ENCODE results near the gene PHF8.

PHF8 gene

DNA sequence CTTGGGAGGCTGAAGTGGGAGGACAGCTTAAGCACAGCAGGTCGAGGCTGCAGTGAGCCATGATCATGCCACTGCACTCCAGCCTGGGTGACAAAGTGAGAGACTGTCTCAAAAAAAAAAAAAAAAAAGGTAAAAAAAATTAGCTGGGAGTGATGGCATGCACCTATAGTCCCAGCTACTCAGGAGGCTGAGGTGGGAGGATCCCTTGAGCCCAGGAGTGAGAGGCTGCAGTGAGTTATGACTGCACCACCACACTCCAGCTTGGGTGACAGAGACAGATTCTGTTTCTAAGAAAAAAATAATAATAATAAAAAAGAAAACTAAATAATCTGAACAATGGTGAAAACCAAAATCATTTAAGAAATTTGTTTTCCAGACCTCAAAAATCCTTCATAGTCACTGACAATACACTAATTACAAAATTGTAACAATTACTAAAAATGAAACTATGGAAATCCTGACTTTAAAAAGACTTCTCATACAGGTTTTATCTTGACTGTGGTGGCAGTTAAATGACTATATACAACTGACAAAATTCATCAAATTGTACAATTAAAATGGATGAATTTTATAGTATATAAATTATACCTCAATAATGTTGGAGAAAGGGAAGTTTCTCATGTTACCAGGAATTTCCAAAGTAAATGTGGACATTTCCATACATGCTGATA, 31.3 kb downstream of the PHF8 start:
- DNase-seq, result no peak

DNA sequence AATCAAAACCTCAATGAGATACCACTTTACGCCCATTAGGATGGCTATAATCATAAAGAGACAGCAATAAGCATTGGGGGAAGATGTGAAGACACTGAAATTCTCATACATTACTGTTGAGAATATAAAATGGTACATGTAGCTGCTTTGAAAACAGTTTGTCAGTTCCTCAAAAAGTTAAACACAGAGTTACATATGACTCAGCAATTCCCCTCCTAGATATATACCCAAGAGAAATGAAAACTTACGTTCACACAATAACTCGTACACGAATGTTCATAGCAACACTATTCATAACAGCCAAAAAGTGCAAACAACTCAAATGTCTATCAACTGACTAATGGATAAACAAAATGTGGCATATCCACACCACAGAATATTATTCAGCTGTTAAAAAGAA, 36.6 kb downstream of the PHF8 start:
- no peak for DNase-seq

DNA sequence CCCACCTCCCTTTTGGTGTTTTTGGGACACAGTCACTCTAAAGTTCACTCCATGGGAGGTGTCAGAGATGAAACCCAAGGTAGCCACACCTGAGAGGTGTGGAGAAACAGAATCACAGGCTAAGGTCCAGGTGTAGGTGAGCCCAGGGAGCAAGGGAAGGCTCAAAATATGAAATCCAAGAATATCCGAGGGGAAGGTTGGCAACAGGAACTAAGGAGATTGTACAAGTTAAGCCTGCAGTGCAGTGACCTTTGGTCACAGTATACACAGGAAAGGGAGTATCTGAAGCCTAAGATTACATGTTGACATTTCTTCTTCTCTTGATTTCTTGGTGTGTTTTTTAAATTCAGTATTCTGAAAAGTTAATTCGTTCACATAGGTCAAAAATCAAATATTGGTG, 46.5 kb downstream of the PHF8 start:
- DNase-seq, result no peak

GRCh38 chrX:53992589-53992988, 51.7 kb downstream of the PHF8 start:
- DNase-seq, result no peak

DNA sequence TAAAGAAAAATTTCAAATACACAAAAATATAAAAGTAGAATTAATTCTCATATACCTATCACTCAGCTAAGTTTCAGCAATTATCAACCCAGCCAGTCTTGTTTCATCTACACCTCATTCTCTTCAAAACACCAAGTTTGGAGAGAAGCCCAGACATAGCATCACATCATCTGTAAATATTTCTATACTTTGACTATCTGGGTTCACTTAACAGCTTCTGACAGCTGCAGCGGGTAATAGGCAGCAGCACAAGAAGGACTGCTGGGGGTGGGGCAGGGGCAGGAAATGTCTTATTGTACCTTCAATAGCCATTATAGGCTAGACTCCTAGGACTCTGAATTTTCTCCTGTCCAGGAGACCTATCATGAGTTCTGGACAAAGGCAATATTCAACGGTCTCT, 54.1 kb downstream of the PHF8 start:
- DNase-seq, result no peak

DNA sequence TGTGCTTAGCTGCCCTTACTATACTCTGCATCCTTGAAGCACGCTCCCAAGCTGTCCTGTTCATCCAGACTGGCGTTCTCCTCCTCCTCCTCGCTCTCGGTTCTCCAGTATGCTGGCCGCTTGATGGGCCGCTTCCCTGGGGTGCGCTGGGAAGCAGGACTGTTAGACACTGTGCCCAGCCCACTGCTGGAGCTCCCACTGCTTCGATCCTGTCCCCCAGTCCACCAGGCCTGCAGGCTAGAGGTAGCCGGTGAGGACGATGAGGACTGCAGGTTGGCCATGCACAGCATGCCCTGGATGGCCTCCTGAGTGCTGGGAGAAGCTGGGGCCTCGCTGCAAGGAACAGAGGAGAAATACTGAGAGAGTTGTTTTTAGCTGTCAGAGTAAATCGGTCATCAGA, 59.4 kb downstream of the PHF8 start:
- no peak for DNase-seq

DNA sequence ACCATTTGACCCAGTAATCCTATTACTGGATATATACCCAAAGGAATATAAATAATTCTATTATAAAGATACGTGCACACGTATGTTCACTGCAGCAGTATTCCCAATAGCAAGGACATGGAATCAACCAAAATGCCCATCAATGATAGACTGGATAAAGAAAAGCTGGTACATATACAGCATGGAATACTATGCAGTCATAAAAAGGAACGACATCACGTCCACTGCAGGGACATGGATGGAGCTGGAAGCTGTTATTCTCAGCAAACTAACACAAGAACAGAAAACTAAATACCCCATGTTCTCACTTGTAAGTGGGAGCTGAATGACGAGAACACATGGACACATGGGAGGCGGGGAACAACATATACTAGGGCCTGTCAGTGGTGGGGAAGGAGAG, 69.7 kb downstream of the PHF8 start:
- DNase-seq, result no peak

DNA sequence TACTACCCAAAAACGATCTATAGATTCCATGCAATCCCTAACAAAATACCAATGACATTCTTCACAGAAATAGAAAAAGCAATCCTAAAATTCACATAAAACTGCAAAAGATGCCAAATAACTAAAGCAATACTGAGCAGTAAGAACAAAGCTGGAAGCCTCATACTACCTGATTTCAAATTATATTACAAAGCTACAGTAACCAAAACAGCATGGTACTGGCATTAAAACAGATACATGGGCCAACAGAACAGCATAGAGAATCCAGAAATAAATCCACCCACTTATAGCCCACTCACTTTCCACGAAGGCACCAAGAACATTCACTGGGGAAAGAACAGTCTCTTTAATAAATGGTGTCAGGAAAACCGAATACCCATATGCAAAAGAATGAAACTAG, 74.7 kb downstream of the PHF8 start:
- no peak for DNase-seq

- DNase-seq, result no peak
Measured at GRCh38 chrX:53950130-53950733, 94.0 kb downstream of the PHF8 start.

DNA sequence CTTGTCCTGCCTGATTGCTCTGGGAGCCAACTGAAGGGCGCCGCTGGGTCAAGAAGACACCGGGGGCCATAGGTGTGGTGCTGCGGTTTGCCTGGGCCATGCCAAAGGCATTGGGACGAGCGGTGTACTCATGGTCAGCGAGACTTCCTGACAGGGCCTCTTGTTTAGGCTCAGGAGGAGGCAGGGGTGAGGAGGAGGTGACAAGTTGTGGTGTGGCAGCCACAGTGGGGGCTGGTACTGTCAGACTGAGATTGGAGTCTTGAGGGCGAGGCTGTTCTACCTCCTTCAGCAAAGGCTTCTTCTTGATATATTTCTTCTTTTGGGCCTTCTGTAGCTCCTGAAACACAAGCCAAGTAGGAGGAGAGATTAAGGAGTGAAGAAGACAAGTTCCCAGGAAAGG, 104.1 kb downstream of the PHF8 start:
- no peak for DNase-seq

DNA sequence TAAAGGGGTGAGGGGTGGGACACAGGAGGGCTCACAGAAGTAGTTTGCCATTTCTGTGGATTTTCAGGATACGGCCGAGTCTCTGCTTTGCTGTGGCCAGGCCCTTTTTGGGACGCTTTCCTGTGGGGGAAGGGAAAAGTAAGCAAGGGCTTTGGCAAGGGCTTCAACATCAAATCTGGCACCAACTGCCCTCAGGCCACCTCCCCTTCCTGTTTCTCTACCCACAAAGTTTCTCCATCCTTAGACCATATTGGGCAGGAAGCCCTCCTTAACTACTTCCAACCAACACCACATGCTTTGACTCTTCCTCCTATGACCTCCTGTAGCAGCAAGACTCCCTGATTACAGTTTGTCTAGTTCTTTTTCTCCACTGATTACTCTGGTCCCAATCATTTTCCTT, 105.1 kb downstream of the PHF8 start:
- no peak for DNase-seq

GRCh38 chrX:53930515-53931380, 113.5 kb downstream of the PHF8 start:
- DNase-seq, result no peak

DNA sequence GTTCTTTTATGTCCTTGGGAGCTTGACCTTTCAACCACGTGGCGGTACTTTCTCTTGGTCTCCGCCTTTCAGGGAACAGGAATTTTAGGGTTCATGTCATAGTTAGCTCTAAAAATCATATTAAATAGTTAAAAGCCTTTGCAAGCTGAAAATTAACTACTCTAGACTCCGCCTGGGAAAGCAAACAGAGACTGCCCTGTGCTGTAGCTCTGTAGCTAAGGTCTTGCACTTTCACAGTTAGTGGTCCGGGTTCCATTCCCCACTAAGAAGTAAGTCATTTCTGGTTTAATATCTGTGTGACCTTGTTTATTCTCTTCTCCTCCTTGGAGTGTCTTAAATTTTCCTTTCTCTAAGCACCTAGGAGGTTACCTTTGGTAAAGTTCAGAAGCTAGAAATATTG, 118.2 kb downstream of the PHF8 start:
- DNase-seq, result no peak

- DNase-seq, result no peak
Measured at GRCh38 chrX:53918702-53919101, 125.6 kb downstream of the PHF8 start.

- no peak for DNase-seq
Measured at GRCh38 chrX:53900623-53901022, 143.7 kb downstream of the PHF8 start.

GRCh38 chrX:53895270-53895669, 149.0 kb downstream of the PHF8 start:
- no peak for DNase-seq

Measured in NCI-H187 (cell line).